Spleen (tissue), 7 donors: ENCODE data around the gene MAP2K1.

Experiments used
- POLR2A ChIP-seq, 3 donors: fragments of 450-650 bp; IDR thresholded peaks; one replicate each; pipeline ENCODE4 v1.5.1; 2017; ENCODE audit warnings: antibody characterized with exemption in 3 of 3, mild to moderate bottlenecking in 1 of 3
- POLR2AphosphoS5 ChIP-seq, 3 donors: sonication (generic); formaldehyde crosslinking; IDR thresholded peaks; one replicate each; pipeline ENCODE4 v1.5.1; 2017; ENCODE audit warnings: antibody characterized with exemption in 3 of 3
- TF ChIP-seq, protein P1 (sequence below), 11 experiments: fragments of 200-600 bp in 7 of 11; fragments of 450-650 bp in 4 of 11; sonication (generic) in 4 of 11; IDR thresholded peaks in 8 of 11; conservative IDR thresholded peaks in 3 of 11; 1 replicate in 7 of 11; 2 replicates in 4 of 11; pipeline versions ENCODE4 v1.4.0 to v1.8.0; 2016 to 2021; ENCODE audit warnings: antibody characterized with exemption in 11 of 11, inconsistent platforms in 4 of 11, mild to moderate bottlenecking in 1 of 11
- donor health status: DM: no; HTN: no; CAD: no; lungs with moderate emphysema.
- donor health status: DM: no; HTN: no; CAD: no.
- donor health status: DM: no; HTN: no; CAD: no.

GRCh38 chr15:66429117-66429516 lies 42.4 kb downstream of the MAP2K1 start:
- TF ChIP-seq POLR2A (IDR thresholded peaks at IDR 0.05) (no peak), POLR2AphosphoS5 (IDR thresholded peaks at IDR 0.05) (no peak)
- TF ChIP-seq, protein P1, sequence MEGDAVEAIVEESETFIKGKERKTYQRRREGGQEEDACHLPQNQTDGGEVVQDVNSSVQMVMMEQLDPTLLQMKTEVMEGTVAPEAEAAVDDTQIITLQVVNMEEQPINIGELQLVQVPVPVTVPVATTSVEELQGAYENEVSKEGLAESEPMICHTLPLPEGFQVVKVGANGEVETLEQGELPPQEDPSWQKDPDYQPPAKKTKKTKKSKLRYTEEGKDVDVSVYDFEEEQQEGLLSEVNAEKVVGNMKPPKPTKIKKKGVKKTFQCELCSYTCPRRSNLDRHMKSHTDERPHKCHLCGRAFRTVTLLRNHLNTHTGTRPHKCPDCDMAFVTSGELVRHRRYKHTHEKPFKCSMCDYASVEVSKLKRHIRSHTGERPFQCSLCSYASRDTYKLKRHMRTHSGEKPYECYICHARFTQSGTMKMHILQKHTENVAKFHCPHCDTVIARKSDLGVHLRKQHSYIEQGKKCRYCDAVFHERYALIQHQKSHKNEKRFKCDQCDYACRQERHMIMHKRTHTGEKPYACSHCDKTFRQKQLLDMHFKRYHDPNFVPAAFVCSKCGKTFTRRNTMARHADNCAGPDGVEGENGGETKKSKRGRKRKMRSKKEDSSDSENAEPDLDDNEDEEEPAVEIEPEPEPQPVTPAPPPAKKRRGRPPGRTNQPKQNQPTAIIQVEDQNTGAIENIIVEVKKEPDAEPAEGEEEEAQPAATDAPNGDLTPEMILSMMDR (IDR thresholded peaks at IDR 0.05 in 8 of 11, conservative IDR thresholded peaks at IDR 0.05 in 3 of 11): no peak
